NCI-H2227 (cell line): ENCODE results near the gene EHBP1L1.

Source experiments
- DNase-seq: peaks from one replicate; lab custom pipeline; 2025; ENCODE audit not compliant: unreplicated experiment; lab: John Stamatoyannopoulos, UW

The EHBP1L1 gene

GRCh38 chr11:65576867-65577755, 1.3 kb downstream of the EHBP1L1 start:
- peak; percentile 41 for DNase-seq

GRCh38 chr11:65577756-65578109, 1.9 kb downstream of the EHBP1L1 start:
- no peak for DNase-seq

GRCh38 chr11:65578134-65578533, 2.3 kb downstream of the EHBP1L1 start:
- no peak for DNase-seq

- no peak for DNase-seq
These were observed 2.8 kb downstream of the EHBP1L1 start for GRCh38 chr11:65578667-65579066.

GRCh38 chr11:65579291-65579690, 3.4 kb downstream of the EHBP1L1 start:
- no peak for DNase-seq

GRCh38 chr11:65580031-65580692, 4.3 kb downstream of the EHBP1L1 start:
- no peak for DNase-seq

- DNase-seq: no peak
These were observed 4.9 kb downstream of the EHBP1L1 start for GRCh38 chr11:65580756-65581155.

- no peak for DNase-seq
These were observed 6.1 kb downstream of the EHBP1L1 start for GRCh38 chr11:65581928-65582327.

- DNase-seq: no peak
These were observed 7.7 kb downstream of the EHBP1L1 start for GRCh38 chr11:65583589-65583988.

- DNase-seq: no peak
These were observed 8.3 kb downstream of the EHBP1L1 start for GRCh38 chr11:65584106-65584505.

- DNase-seq: no peak
These were observed 8.9 kb downstream of the EHBP1L1 start for GRCh38 chr11:65584723-65585171.

- DNase-seq: no peak
These were observed 9.8 kb downstream of the EHBP1L1 start for GRCh38 chr11:65585396-65586246.

GRCh38 chr11:65586247-65586630, 10.4 kb downstream of the EHBP1L1 start:
- no peak for DNase-seq

GRCh38 chr11:65586676-65587075, 10.8 kb downstream of the EHBP1L1 start:
- no peak for DNase-seq

- DNase-seq: peak; percentile 33
These were observed 12.6 kb downstream of the EHBP1L1 start for GRCh38 chr11:65588199-65589054.

GRCh38 chr11:65589444-65590239, 13.8 kb downstream of the EHBP1L1 start:
- no peak for DNase-seq

GRCh38 chr11:65590240-65590738, 14.4 kb downstream of the EHBP1L1 start:
- no peak for DNase-seq

- DNase-seq: no peak
These were observed 16.3 kb downstream of the EHBP1L1 start for GRCh38 chr11:65591939-65592857.
